H9 (cell line): ENCODE measurements around the gene BPIFB1. TPM values are rescaled to one million over a fixed set of nuclear protein-coding genes. Genes with fewer than 3 reads are reported as not detected.

ENCODE experiments used
- DNase-seq: peaks from one replicate; pipeline ENCODE4 v3.0.0-alpha.2; 2017
- H2AFZ ChIP-seq: one replicate; pipeline ENCODE4 v1.6.1; 2013; ENCODE audit warnings: mild to moderate bottlenecking, low read length, control low read depth, moderate library complexity
- H2AK5ac ChIP-seq: 2 replicates; pipeline ENCODE4 v1.6.1; 2013; ENCODE audit warnings: low read length, control low read depth, mixed read lengths; ENCODE audit not compliant: insufficient read length
- H2BK120ac ChIP-seq: one replicate; pipeline ENCODE4 v1.6.1; 2013; ENCODE audit warnings: low read depth, mild to moderate bottlenecking, low read length, control low read depth, inconsistent platforms; ENCODE audit not compliant: poor library complexity, severe bottlenecking
- H2BK12ac ChIP-seq: 2 replicates; pipeline ENCODE4 v1.6.1; 2013; ENCODE audit warnings: low read length, control low read depth, mixed read lengths, low read depth; ENCODE audit not compliant: insufficient read length
- H2BK15ac ChIP-seq: 2 replicates; pipeline ENCODE4 v1.6.1; 2013; ENCODE audit warnings: low read depth, low read length, control low read depth
- H2BK20ac ChIP-seq: one replicate; pipeline ENCODE4 v1.6.1; 2013; ENCODE audit warnings: low read depth, mild to moderate bottlenecking, low read length, control low read depth, inconsistent platforms; ENCODE audit not compliant: poor library complexity, severe bottlenecking
- H2BK5ac ChIP-seq: 2 replicates; pipeline ENCODE4 v1.6.1; 2013; ENCODE audit warnings: low read length, control low read depth, mixed read lengths; ENCODE audit not compliant: insufficient read length
- H3K14ac ChIP-seq: 2 replicates; pipeline ENCODE4 v1.6.1; 2013; ENCODE audit warnings: low read length, control low read depth; ENCODE audit not compliant: insufficient read depth
- H3K18ac ChIP-seq: 2 replicates; pipeline ENCODE4 v1.6.1; 2013; ENCODE audit warnings: low read depth, mild to moderate bottlenecking, mixed read lengths, low read length, control low read depth; ENCODE audit not compliant: insufficient read length
- H3K23ac ChIP-seq: 2 replicates; pipeline ENCODE4 v1.6.1; 2013; ENCODE audit warnings: low read length, control low read depth, mixed read lengths, low read depth; ENCODE audit not compliant: insufficient read length
- H3K23me2 ChIP-seq: 2 replicates; pipeline ENCODE4 v1.6.1; 2013; ENCODE audit warnings: low read depth, mild to moderate bottlenecking, mixed read lengths, low read length, control low read depth; ENCODE audit not compliant: insufficient read length, poor library complexity, severe bottlenecking
- H3K27ac ChIP-seq: 2 replicates; pipeline ENCODE4 v1.5.1; 2013; ENCODE audit warnings: low read length, control low read depth, mixed read lengths, low read depth; ENCODE audit not compliant: insufficient read length
- H3K27me3 ChIP-seq: 2 replicates; pipeline ENCODE4 v1.6.1; 2013; ENCODE audit warnings: low read length, control low read depth, inconsistent platforms; ENCODE audit not compliant: insufficient read depth
- H3K4ac ChIP-seq: 2 replicates; pipeline ENCODE4 v1.6.1; 2013; ENCODE audit warnings: low read depth, mild to moderate bottlenecking, control low read depth, inconsistent platforms, low read length, moderate library complexity
- H3K4me1 ChIP-seq: 2 replicates; pipeline ENCODE4 v1.6.1; 2013; ENCODE audit warnings: low read length, control low read depth, inconsistent platforms; ENCODE audit not compliant: insufficient read depth
- H3K4me2 ChIP-seq: 2 replicates; pipeline ENCODE4 v1.6.1; 2013; ENCODE audit warnings: low read length, control low read depth, mixed read lengths; ENCODE audit not compliant: insufficient read length, insufficient read depth
- H3K56ac ChIP-seq: 2 replicates; pipeline ENCODE4 v1.6.1; 2013; ENCODE audit warnings: low read depth, mild to moderate bottlenecking, mixed read lengths, low read length, control low read depth; ENCODE audit not compliant: insufficient read length
- H3K79me1 ChIP-seq: 2 replicates; pipeline ENCODE4 v1.6.1; 2013; ENCODE audit warnings: low read depth, mild to moderate bottlenecking, moderate library complexity, low read length, control low read depth, inconsistent platforms; ENCODE audit not compliant: insufficient read depth, poor library complexity, severe bottlenecking
- H3K79me2 ChIP-seq: 2 replicates; pipeline ENCODE4 v1.6.1; 2013; ENCODE audit warnings: low read length, control low read depth, inconsistent platforms; ENCODE audit not compliant: insufficient read depth
- H3K9ac ChIP-seq: 2 replicates; pipeline ENCODE4 v1.6.1; 2013; ENCODE audit warnings: low read length, control low read depth, mixed read lengths; ENCODE audit not compliant: insufficient read length; ENCODE audit errors: extremely low read depth
- H3K9me3 ChIP-seq: one replicate; pipeline ENCODE4 v1.6.1; 2013; ENCODE audit warnings: low read depth, low read length, inconsistent platforms; ENCODE audit not compliant: control insufficient read depth
- H3T11ph ChIP-seq: one replicate; pipeline ENCODE4 v1.6.1; 2013; ENCODE audit warnings: mild to moderate bottlenecking, low read length, control low read depth, inconsistent platforms
- H4K20me1 ChIP-seq: one replicate; pipeline ENCODE4 v1.6.1; 2013; ENCODE audit not compliant: control insufficient read depth, insufficient read length, insufficient read depth
- H4K5ac ChIP-seq: 2 replicates; pipeline ENCODE4 v1.6.1; 2013; ENCODE audit warnings: low read depth, mild to moderate bottlenecking, mixed read lengths, low read length, control low read depth; ENCODE audit not compliant: insufficient read length
- H4K8ac ChIP-seq: replicated peaks from 2 replicates; pipeline ENCODE4 v1.6.1; 2013; ENCODE audit warnings: low read length, control low read depth, mixed read lengths, low read depth; ENCODE audit not compliant: insufficient read length
- H4K91ac ChIP-seq: 2 replicates; pipeline ENCODE4 v1.6.1; 2013; ENCODE audit warnings: low read depth, mild to moderate bottlenecking, moderate library complexity, mixed read lengths, low read length, control low read depth; ENCODE audit not compliant: insufficient read length
- H3K27ac Mint-ChIP-seq, 3 experiments: 2 replicates in 2 of 3; 3 replicates in 1 of 3; pipeline ENCODE4 v1.8.0; 2020 to 2021; ENCODE audit warnings: mixed read lengths in 3 of 3, mild to moderate bottlenecking in 1 of 3, moderate library complexity in 1 of 3
- H3K27me3 Mint-ChIP-seq: 2 replicates; pipeline ENCODE4 v1.8.0; 2021; ENCODE audit warnings: low read depth, mild to moderate bottlenecking, moderate library complexity, mixed read lengths
- H3K36me3 Mint-ChIP-seq, 3 experiments: 2 replicates in 2 of 3; 3 replicates in 1 of 3; pipeline ENCODE4 v1.8.0; 2020 to 2021; ENCODE audit warnings: low read depth in 3 of 3, mixed read lengths in 3 of 3; ENCODE audit not compliant: insufficient read depth in 1 of 3
- H3K4me1 Mint-ChIP-seq, 2 experiments: 2 replicates each; pipeline ENCODE4 v1.8.0; 2020; ENCODE audit warnings: mixed read lengths in 2 of 2
- H3K4me3 Mint-ChIP-seq, 2 experiments: 2 replicates in 1 of 2; 3 replicates in 1 of 2; pipeline ENCODE4 v1.8.0; 2020 to 2021; ENCODE audit warnings: mild to moderate bottlenecking in 2 of 2, mixed read lengths in 2 of 2, moderate library complexity in 1 of 2
- H3K9me3 Mint-ChIP-seq, 2 experiments: 2 replicates in 1 of 2; 3 replicates in 1 of 2; pipeline ENCODE4 v1.8.0; 2020; ENCODE audit warnings: mild to moderate bottlenecking in 2 of 2, mixed read lengths in 2 of 2, moderate library complexity in 1 of 2
- CTCF ChIP-seq: fragments of 200-600 bp; sonication (generic); conservative IDR thresholded peaks from 3 replicates; pipeline ENCODE4 v1.8.0; 2021; ENCODE audit warnings: antibody characterized with exemption, mild to moderate bottlenecking
- WGBS: extraction: QIAGEN DNeasy Blood & Tissue Kit; methylation state at CpG from one replicate; pipeline ENCODE4 v1.1.7; 2013; ENCODE audit warnings: missing lambda C conversion rate, low lambda C conversion rate, mixed read lengths; ENCODE audit not compliant: insufficient read length; ENCODE audit errors: extremely low coverage; 5-methylcytosine and 5-hydroxymethylcytosine counted together
- total RNA-seq: library from RNA; stranded (reverse); gene quantifications from 2 replicates; pipeline ENCODE4 v1.2.1, GENCODE V29; 2021

BPIFB1 gene
- total RNA-seq, 1 experiment from 2014 or later = not detected

GRCh38 chr20:33267701-33268100 lies 15.3 kb upstream of the BPIFB1 start:
- Mint-ChIP-seq H3K4me3 (no peak overlapping the region), H3K27ac (no peak overlapping the region), H3K4me1 (no peaks in the 10 kb centered on the region), H3K9me3 (no peaks in the 10 kb centered on the region), H3K36me3 (no peaks in the 10 kb centered on the region), H3K27me3 (peaks cover 32% of the 10 kb centered on the region)
- no peak overlapping the region for H2BK5ac ChIP-seq
- no peaks in the 10 kb centered on the region for H4K20me1 ChIP-seq
- no peak overlapping the region for H3K23ac ChIP-seq
- H4K91ac ChIP-seq = no peak overlapping the region
- H3K23me2 ChIP-seq = no peaks in the 10 kb centered on the region
- no CpG with 5 or more reads among the region's 3 CpGs for WGBS
- no peak overlapping the region for H3K4me2 ChIP-seq
- no peaks in the 10 kb centered on the region for H3K9me3 ChIP-seq
- no peak overlapping the region for H3T11ph ChIP-seq
- no peak overlapping the region for H3K4ac ChIP-seq
- no peaks in the 10 kb centered on the region for H3K27me3 ChIP-seq
- no peaks in the 10 kb centered on the region for H3K79me1 ChIP-seq
- H2BK20ac ChIP-seq = no peak overlapping the region
- H4K5ac ChIP-seq = no peak overlapping the region
- no peak overlapping the region for H2AFZ ChIP-seq
- no peak overlapping the region for H2BK120ac ChIP-seq
- H3K9ac ChIP-seq = no peak overlapping the region
- H3K56ac ChIP-seq = no peak overlapping the region
- no peak for DNase-seq
- H3K4me1 ChIP-seq = no peaks in the 10 kb centered on the region
- no peak overlapping the region for H2AK5ac ChIP-seq
- H4K8ac ChIP-seq = no peak overlapping the region
- no peak overlapping the region for H2BK15ac ChIP-seq
- no peak overlapping the region for H3K27ac ChIP-seq
- no peaks in the 10 kb centered on the region for H3K79me2 ChIP-seq
- peak overlapping the region; percentile 8 for H3K18ac ChIP-seq
- H3K14ac ChIP-seq = no peak overlapping the region; the same call in 1 of the 2 replicates
- TF ChIP-seq CTCF = no peak
- no peak overlapping the region for H2BK12ac ChIP-seq
